Cortex of kidney (tissue), 1 donor: Measurements from ENCODE around the gene SAMD4B.
"Not testable (repeated sequence)": the region's sequence is repeated elsewhere in the genome, so short reads cannot be mapped to it uniquely, and the experiment has no call there.

Experiments used
- DNase-seq: peaks from one replicate; lab custom pipeline; 2025; lab: John Stamatoyannopoulos, UW

Gene SAMD4B

GRCh38 chr19:39314016-39314728 lies 28.0 kb upstream of the SAMD4B start:
- no peak for DNase-seq

GRCh38 chr19:39315933-39316332 lies 26.3 kb upstream of the SAMD4B start:
- no peak for DNase-seq

GRCh38 chr19:39316627-39317321 lies 25.4 kb upstream of the SAMD4B start:
- DNase-seq: no peak

- no peak for DNase-seq
Measured at GRCh38 chr19:39317476-39317875, 24.7 kb upstream of the SAMD4B start.

- DNase-seq: no peak
Measured at GRCh38 chr19:39318071-39318470, 24.1 kb upstream of the SAMD4B start.

GRCh38 chr19:39318690-39319089 lies 23.5 kb upstream of the SAMD4B start:
- no peak for DNase-seq

- DNase-seq: no peak
Measured at GRCh38 chr19:39319098-39319891, 22.9 kb upstream of the SAMD4B start.

- no peak for DNase-seq
Measured at GRCh38 chr19:39319892-39320248, 22.4 kb upstream of the SAMD4B start.

- no peak for DNase-seq
Measured at GRCh38 chr19:39321117-39321831, 20.9 kb upstream of the SAMD4B start.

GRCh38 chr19:39321832-39322176 lies 20.4 kb upstream of the SAMD4B start:
- no peak for DNase-seq

- no peak for DNase-seq
Measured at GRCh38 chr19:39324242-39324842, 17.9 kb upstream of the SAMD4B start.

- no peak for DNase-seq
Measured at GRCh38 chr19:39325778-39326665, 16.2 kb upstream of the SAMD4B start.

GRCh38 chr19:39327363-39328045 lies 14.7 kb upstream of the SAMD4B start:
- no peak for DNase-seq

GRCh38 chr19:39328046-39328705 lies 14.0 kb upstream of the SAMD4B start:
- DNase-seq: no peak

GRCh38 chr19:39329948-39330347 lies 12.3 kb upstream of the SAMD4B start:
- no peak for DNase-seq

- no peak for DNase-seq
Measured at GRCh38 chr19:39332293-39332692, 9.9 kb upstream of the SAMD4B start.

GRCh38 chr19:39332738-39333137 lies 9.5 kb upstream of the SAMD4B start:
- DNase-seq: not testable (repeated sequence)

GRCh38 chr19:39333507-39333906 lies 8.7 kb upstream of the SAMD4B start:
- DNase-seq: no peak

GRCh38 chr19:39334444-39334976 lies 7.7 kb upstream of the SAMD4B start:
- DNase-seq: no peak

- DNase-seq: no peak
Measured at GRCh38 chr19:39335168-39335548, 7.1 kb upstream of the SAMD4B start.
